GM19351 (cell line): ENCODE data around the gene DBNL.

ENCODE experiments used
- ATAC-seq: cut with Tn5 transposase; IDR thresholded peaks from one replicate; pipeline ENCODE4 v1.9.1; 2021; ENCODE audit warnings: mild to moderate bottlenecking, moderate library complexity; ENCODE audit not compliant: unreplicated experiment

Gene DBNL

GRCh38 chr7:44076101-44076895 is 31.8 kb downstream of the DBNL start:
- no peak for ATAC-seq

GRCh38 chr7:44077061-44077460 is 32.6 kb downstream of the DBNL start:
- no peak for ATAC-seq

GRCh38 chr7:44077681-44078091 is 33.2 kb downstream of the DBNL start:
- ATAC-seq, result no peak

- no peak for ATAC-seq
Observed at GRCh38 chr7:44078521-44078920, 34.0 kb downstream of the DBNL start.

GRCh38 chr7:44079331-44080021 is 35.0 kb downstream of the DBNL start:
- ATAC-seq, result no peak

- no peak for ATAC-seq
Observed at GRCh38 chr7:44080118-44080517, 35.6 kb downstream of the DBNL start.

GRCh38 chr7:44080686-44081265 is 36.3 kb downstream of the DBNL start:
- ATAC-seq, result no peak

- ATAC-seq, result no peak
Observed at GRCh38 chr7:44081266-44081748, 36.8 kb downstream of the DBNL start.

- ATAC-seq, result peak; percentile 87
Observed at GRCh38 chr7:44082541-44083207, 38.2 kb downstream of the DBNL start.

GRCh38 chr7:44083796-44084195 is 39.3 kb downstream of the DBNL start:
- ATAC-seq, result no peak

- no peak for ATAC-seq
Observed at GRCh38 chr7:44084701-44085100, 40.2 kb downstream of the DBNL start.

GRCh38 chr7:44085546-44085945 is 41.0 kb downstream of the DBNL start:
- ATAC-seq, result no peak

- ATAC-seq, result no peak
Observed at GRCh38 chr7:44086627-44087026, 42.1 kb downstream of the DBNL start.

- no peak for ATAC-seq
Observed at GRCh38 chr7:44087911-44088838, 43.7 kb downstream of the DBNL start.

GRCh38 chr7:44093102-44093641 is 48.7 kb downstream of the DBNL start:
- ATAC-seq, result no peak

GRCh38 chr7:44094365-44094764 is 49.9 kb downstream of the DBNL start:
- ATAC-seq, result no peak

- no peak for ATAC-seq
Observed at GRCh38 chr7:44094883-44095592, 50.5 kb downstream of the DBNL start.

GRCh38 chr7:44095781-44096180 is 51.3 kb downstream of the DBNL start:
- no peak for ATAC-seq

- no peak for ATAC-seq
Observed at GRCh38 chr7:44096326-44096881, 51.9 kb downstream of the DBNL start.
